Fibroblast of skin of left biceps (primary cell): ENCODE measurements around the gene BSN.
"Not testable (repeated sequence)": the region's sequence is repeated elsewhere in the genome, so short reads cannot be mapped to it uniquely, and the experiment has no call there.

ENCODE experiments used
- DNase-seq, 2 experiments: peaks; one replicate each; pipeline ENCODE4 v3.0.0-alpha.2; 2013; ENCODE audit warnings: low read depth in 2 of 2

Gene BSN

GRCh38 chr3:49695350-49696015 lies 141.2 kb downstream of the BSN start:
- not testable (repeated sequence) for DNase-seq

DNA sequence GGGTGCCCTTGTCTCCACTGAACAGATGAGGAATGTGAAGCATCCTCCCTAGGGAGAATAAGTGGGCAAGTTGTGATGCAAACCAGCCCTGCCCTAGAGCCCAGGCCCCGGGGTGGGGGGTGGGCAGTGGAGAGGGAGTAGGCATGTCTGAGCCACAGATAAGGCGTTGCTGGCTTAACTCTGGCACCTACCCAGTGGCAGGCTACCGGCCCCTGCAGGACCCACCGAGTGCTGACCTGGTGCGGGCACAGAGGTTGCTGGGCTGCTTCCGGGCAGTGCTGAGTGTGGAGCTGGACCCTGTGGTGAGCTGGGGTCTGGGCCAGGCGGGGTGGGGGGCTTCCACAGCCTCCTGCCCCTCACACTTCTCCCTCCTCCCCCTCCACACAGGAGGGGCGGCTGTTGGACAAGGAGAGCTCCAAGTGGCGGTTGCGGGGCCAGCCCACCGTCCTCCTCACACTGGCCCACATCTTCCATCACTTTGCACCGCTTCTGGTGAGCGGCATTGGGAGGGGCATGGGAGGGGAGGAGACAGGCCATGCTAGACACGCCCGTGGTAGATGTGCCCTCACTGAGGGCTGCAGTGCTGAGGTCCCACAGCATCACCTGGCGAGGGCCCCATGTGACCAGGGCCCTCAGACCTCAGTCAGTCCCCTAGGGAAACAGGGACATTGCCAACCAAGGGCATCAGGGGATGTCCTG lies 145.2 kb downstream of the BSN start:
- DNase-seq = no peak

GRCh38 chr3:49700014-49700413 lies 145.7 kb downstream of the BSN start:
- DNase-seq = no peak

- no peak for DNase-seq
These were observed 146.3 kb downstream of the BSN start for GRCh38 chr3:49700453-49701128.

- no peak for DNase-seq
These were observed 147.3 kb downstream of the BSN start for GRCh38 chr3:49701388-49702077.

DNA sequence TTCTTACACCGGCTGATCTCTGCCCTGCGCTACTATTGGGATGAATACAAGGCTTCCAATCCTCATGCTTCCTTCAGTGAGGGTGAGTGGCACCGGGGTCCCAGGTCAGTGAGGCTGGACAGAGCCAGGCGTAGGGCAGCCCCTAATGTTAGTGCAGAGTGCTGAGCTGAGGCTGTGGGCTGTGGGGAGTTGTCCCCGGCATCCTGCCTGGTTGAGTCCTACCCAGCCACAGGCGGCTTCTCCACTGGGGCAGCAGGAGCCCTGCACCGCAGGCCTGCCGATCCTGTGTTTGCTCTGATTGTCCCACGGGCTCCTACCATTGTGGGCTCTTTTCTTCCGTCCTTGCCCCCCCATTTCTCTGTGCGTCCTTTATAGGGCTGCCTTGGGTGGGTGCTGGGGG lies 148.4 kb downstream of the BSN start:
- no peak for DNase-seq

DNA sequence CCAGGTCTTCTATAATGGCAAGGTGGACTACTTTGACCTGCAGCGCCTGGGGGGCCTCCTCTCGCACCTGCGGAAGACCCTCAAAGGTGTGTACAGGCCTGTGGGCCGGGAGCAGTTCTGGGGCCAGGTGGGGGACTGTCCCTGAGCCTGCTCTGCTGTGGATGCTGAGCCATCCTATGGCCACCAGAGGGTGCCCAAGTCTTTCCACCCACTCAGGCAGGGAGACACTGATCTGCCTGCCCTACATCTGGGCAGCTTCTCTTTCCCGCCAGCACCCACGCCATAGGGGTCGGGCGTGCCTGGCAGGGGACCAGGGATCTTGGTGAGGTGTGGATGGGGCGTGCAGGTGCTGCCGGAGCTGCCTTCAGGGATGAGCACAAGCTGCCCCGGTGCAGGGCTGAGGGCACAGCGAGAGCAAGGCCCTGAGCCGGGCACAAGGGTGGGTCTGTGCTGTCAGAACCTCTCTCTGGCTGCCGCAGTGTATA lies 149.2 kb downstream of the BSN start:
- no peak for DNase-seq

- no peak for DNase-seq
These were observed 149.7 kb downstream of the BSN start for GRCh38 chr3:49703956-49704355.

- no peak for DNase-seq
These were observed 150.4 kb downstream of the BSN start for GRCh38 chr3:49704629-49705028.

DNA sequence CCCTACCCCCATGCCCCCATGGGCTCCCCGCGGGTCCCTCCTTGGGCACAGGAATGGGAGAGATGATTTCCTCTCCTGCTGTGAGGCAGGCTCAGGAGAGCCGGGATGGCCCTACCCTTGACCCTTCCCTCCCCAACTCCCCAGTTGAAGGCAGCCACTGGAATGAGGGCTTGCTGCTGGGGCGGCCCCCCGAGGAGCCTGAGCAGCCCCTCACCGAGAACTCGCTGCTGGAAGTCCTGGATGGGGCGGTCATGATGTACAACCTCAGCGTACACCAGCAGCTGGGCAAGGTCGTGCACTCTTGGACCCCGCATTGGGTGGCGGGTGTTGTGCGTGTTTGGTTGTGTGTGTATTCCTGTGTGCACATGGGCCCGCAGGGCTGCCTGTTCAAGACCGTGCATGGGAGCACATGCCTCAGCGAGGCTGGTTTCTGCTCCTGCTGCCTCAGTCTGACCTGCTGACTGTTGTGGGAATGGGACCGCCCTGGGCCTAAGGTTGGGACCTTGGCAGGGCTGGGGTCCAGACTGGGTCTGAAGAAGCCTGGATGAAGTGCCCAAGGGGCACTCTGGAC lies 151.2 kb downstream of the BSN start:
- no peak for DNase-seq

- no peak for DNase-seq
These were observed 152.3 kb downstream of the BSN start for GRCh38 chr3:49706456-49707112.

- DNase-seq = no peak
These were observed 152.8 kb downstream of the BSN start for GRCh38 chr3:49707113-49707480.

DNA sequence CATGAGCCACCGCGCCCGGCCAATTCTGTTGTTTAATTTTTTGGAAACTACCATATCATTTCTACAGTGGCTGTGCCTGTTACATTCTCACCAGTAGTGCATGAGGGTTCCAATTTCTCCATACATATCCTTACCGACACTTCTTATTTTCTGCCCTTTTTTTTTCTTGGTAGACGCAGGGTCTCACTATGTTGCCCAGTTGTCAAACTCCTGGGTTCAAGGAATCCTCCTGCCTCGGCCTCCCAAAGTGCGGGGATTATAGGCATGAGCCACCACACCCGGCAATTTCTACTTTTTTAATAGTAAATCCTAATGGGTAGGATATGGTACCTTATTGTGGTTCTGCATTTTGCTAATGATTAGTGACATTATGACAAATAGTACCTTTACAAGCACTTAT lies 155.6 kb downstream of the BSN start:
- DNase-seq = no peak

DNA sequence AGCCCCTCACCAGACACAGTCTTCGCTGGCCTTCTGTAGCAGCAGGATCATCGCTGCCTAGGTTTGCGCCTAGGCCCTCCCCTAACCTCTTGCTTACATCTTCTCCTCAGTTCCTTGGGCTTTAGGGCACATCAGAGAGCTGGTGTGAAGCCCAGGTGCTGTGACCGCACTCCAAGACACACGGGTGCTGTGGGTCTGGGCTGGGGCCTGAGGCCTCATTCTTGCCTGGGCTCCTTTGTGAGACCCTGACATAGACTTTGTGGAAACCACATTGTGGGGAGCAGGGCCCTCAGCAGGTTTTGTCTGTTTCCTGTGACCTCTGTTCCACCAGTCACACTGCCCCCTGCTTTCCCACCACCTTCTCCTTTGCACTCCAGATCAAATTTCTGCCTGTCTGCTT lies 157.2 kb downstream of the BSN start:
- DNase-seq = no peak

DNA sequence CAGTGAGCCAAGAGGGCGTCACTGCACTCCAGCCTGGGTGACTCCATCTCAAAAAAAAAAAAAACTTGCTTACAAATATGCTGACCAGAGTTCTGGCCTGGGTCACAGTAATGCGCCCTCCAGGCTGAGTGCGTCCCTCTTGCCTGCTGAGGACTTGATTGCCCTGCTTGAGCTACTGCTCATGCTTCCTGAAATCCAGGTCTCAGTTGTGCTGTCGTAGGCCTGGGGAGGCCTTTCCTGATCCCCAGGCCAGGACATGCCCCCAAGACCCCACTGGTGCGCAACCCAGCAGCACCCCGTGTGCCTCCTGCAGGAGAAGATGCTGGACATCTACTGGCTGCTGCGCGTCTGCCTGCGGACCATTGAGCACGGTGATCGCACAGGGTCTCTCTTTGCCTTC lies 157.9 kb downstream of the BSN start:
- no peak for DNase-seq

DNA sequence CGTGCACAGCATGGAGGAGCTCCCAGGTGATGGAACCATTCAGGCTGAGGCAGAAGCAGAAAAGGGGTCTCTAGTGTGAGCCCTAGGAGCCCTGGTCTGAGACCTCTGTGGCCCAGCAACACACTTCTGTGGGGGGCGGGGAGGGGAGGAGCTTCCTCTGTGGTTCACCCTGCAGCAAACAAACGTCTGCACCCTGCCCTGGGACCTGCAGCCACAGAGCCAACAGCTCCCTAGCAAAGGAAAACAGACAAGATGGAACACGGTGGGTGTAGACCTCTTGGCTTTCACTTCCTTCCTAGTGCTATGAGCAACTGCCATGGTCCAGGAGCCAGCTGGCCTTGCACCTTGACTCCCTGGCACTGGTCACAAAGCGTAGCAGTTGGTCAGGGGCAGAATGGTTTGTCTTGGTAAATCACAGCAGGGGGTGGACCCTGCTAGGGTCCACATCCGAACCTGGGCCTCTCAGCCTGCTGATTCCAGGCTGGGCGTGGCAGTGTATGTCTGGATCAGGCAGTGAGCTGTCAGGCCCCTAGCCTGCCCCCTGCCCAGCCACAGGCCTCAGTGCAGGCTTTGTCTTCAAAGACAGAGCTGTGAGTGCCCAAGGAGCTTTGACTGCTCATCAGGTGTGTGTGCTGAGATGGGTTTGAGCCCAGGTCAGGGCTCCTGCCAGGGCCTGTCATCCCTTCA lies 158.5 kb downstream of the BSN start:
- DNase-seq = no peak

GRCh38 chr3:49713336-49714105 lies 159.2 kb downstream of the BSN start:
- no peak for DNase-seq

GRCh38 chr3:49714728-49715550 lies 160.7 kb downstream of the BSN start:
- no peak for DNase-seq

GRCh38 chr3:49715611-49716121 lies 161.4 kb downstream of the BSN start:
- no peak for DNase-seq
